Neuron (in vitro differentiated cells): ENCODE data around the gene SLITRK1.
A peak's percentile ranks its signal among the peaks of the same experiment; 100 is the strongest.

ENCODE experiments used
- H2AFZ ChIP-seq: one replicate; pipeline ENCODE4 v1.6.1; 2013; ENCODE audit warnings: low read depth, mild to moderate bottlenecking, inconsistent platforms, low read length, moderate library complexity
- H3K27me3 ChIP-seq: one replicate; pipeline ENCODE4 v1.6.1; 2013; ENCODE audit warnings: low read length; ENCODE audit not compliant: insufficient read depth
- H3K36me3 ChIP-seq: one replicate; pipeline ENCODE4 v1.6.1; 2013; ENCODE audit warnings: low read length; ENCODE audit not compliant: insufficient read depth
- H3K4me1 ChIP-seq: one replicate; pipeline ENCODE4 v1.6.1; 2013; ENCODE audit warnings: low read length; ENCODE audit not compliant: insufficient read depth
- H3K4me3 ChIP-seq: 2 replicates; pipeline ENCODE4 v1.5.1; 2013; ENCODE audit warnings: mild to moderate bottlenecking, low read length, moderate library complexity
- H3K9me3 ChIP-seq: one replicate; pipeline ENCODE4 v1.6.1; 2013; ENCODE audit warnings: low read length

SLITRK1 gene

GRCh38 chr13:83881140-83881684, 1.1 kb downstream of the SLITRK1 start:
- Histone ChIP-seq H2AFZ (peak overlapping the region; percentile 84), H3K4me1 (peaks cover 5% of the 10 kb centered on the region), H3K36me3 (no peaks in the 10 kb centered on the region), H3K27me3 (no peaks in the 10 kb centered on the region), H3K9me3 (peaks cover 4% of the 10 kb centered on the region), H3K4me3 (peak overlapping the region; percentile 63)

- H3K27me3 ChIP-seq, result no peaks in the 10 kb centered on the region
- H2AFZ ChIP-seq, result peak overlapping the region; percentile 84
- peaks cover 4% of the 10 kb centered on the region for H3K9me3 ChIP-seq
- H3K4me3 ChIP-seq, result peak overlapping the region; percentile 63
- H3K36me3 ChIP-seq, result no peaks in the 10 kb centered on the region
- peaks cover 5% of the 10 kb centered on the region for H3K4me1 ChIP-seq
These were observed 1.8 kb downstream of the SLITRK1 start for GRCh38 chr13:83880275-83881139.

- H3K27me3 ChIP-seq, result no peaks in the 10 kb centered on the region
- H3K4me3 ChIP-seq, result peak overlapping the region; percentile 63
- no peaks in the 10 kb centered on the region for H3K36me3 ChIP-seq
- H3K4me1 ChIP-seq, result peaks cover 5% of the 10 kb centered on the region
- H3K9me3 ChIP-seq, result peaks cover 4% of the 10 kb centered on the region
- no peak overlapping the region for H2AFZ ChIP-seq
These were observed 2.7 kb downstream of the SLITRK1 start for GRCh38 chr13:83879431-83880171.

GRCh38 chr13:83878691-83879430, 3.4 kb downstream of the SLITRK1 start:
- Histone ChIP-seq H3K9me3 (peaks cover 4% of the 10 kb centered on the region), H3K4me1 (peaks cover 5% of the 10 kb centered on the region), H3K4me3 (peak overlapping the region; percentile 63), H3K27me3 (no peaks in the 10 kb centered on the region), H3K36me3 (no peaks in the 10 kb centered on the region), H2AFZ (no peak overlapping the region)

DNA sequence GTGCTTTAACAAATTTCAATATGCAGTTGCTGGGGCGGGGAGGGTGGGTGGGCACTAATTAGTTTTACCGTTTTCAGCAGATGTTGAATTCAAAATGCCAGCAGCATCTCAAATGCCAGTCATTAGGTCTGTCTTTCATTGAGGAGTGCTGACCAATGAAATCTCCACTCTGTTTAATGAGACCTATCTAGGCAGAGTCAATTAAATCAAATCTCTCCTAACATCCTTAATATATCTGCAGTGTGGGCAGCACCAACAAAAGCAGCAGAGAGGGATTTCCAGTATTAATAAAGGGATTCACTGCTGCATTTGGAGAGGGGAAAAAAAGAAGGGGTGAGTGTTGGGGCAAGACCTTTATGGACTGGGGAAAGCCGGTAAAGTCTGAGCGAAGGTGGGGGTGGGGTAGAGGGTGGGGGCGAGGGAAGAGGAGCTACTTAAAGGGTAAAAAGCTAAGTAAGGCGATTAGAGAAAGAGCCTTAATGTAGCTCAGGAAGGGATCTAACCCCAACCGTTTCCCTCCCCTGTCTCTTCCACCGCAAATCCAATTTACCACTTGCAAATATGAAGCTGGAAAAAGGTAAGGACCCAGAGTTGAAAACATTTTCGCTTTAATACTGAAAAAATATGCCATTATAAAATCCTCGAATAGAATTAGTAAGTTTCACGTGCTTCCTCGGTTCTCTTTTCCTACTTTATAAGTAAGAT, 4.5 kb downstream of the SLITRK1 start:
- Histone ChIP-seq H3K36me3 (no peaks in the 10 kb centered on the region), H3K4me3 (no peak overlapping the region), H3K9me3 (peaks cover 4% of the 10 kb centered on the region), H3K4me1 (no peaks in the 10 kb centered on the region), H3K27me3 (no peaks in the 10 kb centered on the region), H2AFZ (no peak overlapping the region)

DNA sequence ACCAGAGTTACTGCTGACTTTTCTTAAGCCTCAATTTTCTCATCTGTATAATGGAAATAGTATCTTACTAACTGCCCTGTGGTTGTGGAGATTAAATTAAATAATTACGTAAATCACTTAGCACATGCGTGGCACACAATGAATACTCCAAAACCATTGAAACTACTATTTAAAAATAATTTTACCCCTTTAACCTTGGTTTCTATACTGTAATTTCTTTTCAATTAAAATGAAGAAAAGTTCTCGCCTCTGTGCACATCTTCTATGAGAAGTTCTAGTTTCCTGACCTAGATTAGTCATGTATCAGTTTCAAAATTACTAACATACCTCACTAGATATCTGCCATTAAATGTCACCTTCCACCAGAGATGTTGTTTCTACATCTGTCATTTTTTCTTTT, 5.7 kb downstream of the SLITRK1 start:
- H3K4me3 ChIP-seq, result no peak overlapping the region
- H3K4me1 ChIP-seq, result no peaks in the 10 kb centered on the region
- H3K9me3 ChIP-seq, result peaks cover 4% of the 10 kb centered on the region
- no peaks in the 10 kb centered on the region for H3K36me3 ChIP-seq
- H2AFZ ChIP-seq, result no peak overlapping the region
- H3K27me3 ChIP-seq, result no peaks in the 10 kb centered on the region

DNA sequence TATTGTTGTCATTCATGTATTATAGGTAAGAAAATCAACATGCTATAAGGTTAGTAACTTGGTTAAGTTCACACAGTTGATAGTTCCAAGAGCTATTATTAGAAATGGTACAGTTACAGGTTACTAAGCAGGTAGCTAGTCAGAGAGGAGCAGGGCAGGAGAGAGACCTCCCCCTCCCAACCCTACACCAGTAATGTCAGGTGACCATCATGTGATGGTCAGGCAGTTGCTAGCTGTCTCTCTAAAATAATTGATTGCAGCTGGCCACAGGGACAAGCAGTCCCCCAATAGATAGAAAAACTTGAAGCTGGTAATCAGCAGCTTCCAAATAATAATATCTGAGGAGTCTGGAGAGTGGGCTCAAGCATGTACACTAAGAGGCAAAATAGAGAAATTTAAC, 14.6 kb downstream of the SLITRK1 start:
- no peaks in the 10 kb centered on the region for H3K27me3 ChIP-seq
- no peaks in the 10 kb centered on the region for H3K36me3 ChIP-seq
- H3K4me3 ChIP-seq, result no peak overlapping the region
- no peaks in the 10 kb centered on the region for H3K4me1 ChIP-seq
- no peak overlapping the region for H2AFZ ChIP-seq
- no peaks in the 10 kb centered on the region for H3K9me3 ChIP-seq

GRCh38 chr13:83865161-83866137, 16.8 kb downstream of the SLITRK1 start:
- H3K27me3 ChIP-seq, result no peaks in the 10 kb centered on the region
- no peaks in the 10 kb centered on the region for H3K4me1 ChIP-seq
- no peak overlapping the region for H2AFZ ChIP-seq
- no peak overlapping the region for H3K4me3 ChIP-seq
- H3K9me3 ChIP-seq, result no peaks in the 10 kb centered on the region
- H3K36me3 ChIP-seq, result no peaks in the 10 kb centered on the region

DNA sequence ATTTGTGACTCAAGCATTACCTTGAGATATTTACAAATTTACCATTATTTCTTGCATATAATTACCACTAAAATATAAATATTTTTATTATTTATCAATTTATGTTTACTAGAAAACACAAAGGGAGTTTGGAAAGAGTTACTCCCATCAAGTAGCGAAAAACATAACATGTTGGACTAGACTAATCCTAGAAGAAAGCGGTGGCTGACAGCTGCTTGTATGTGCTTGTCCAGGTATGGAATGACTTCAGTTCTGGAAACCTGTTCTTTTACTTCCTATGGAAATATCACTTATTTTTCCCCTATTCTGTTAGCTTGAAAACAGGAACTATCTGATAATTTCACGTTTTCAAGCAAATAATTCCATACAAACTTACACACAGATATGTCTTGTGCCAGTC, 28.5 kb downstream of the SLITRK1 start:
- Histone ChIP-seq H3K27me3 (no peaks in the 10 kb centered on the region), H3K4me1 (no peaks in the 10 kb centered on the region), H2AFZ (no peak overlapping the region), H3K4me3 (no peak overlapping the region), H3K9me3 (no peaks in the 10 kb centered on the region), H3K36me3 (no peaks in the 10 kb centered on the region)

GRCh38 chr13:83845106-83845505, 37.2 kb downstream of the SLITRK1 start:
- no peaks in the 10 kb centered on the region for H3K9me3 ChIP-seq

DNA sequence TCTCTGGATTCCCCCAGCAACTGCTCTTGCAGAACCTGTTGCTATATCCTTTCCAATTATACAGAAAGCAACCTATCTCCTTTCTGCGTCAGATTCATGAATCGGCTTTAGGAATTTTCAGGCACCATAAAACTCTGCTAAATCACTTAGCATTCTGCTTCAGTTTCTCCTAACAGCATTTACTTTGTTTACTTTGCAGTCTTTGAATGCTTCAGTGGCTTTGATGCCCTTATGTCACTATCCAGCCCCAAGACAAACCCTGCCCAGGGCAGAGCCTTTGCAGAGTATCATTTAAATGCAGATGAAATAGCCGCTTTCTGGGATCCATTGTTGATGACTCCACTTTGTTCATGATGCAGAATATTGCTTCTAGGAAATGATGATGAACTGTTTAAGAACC, 43.1 kb downstream of the SLITRK1 start:
- Histone ChIP-seq H3K9me3 (no peaks in the 10 kb centered on the region), H2AFZ (peak overlapping the region; percentile 13), H3K27me3 (no peaks in the 10 kb centered on the region), H3K4me1 (peaks cover 30% of the 10 kb centered on the region), H3K4me3 (no peak overlapping the region), H3K36me3 (no peaks in the 10 kb centered on the region)

More at GRCh38 chr13:83845106-83845505, 37.2 kb downstream of the SLITRK1 start:
- no peak overlapping the region for H3K4me3 ChIP-seq
- H2AFZ ChIP-seq, result no peak overlapping the region
- peaks cover 9% of the 10 kb centered on the region for H3K4me1 ChIP-seq
- no peaks in the 10 kb centered on the region for H3K36me3 ChIP-seq
- no peaks in the 10 kb centered on the region for H3K27me3 ChIP-seq
